RWPE1 (cell line): Measurements from ENCODE around the gene RBMS3.

Experiments
- CTCF ChIA-PET: fragments of 350-600 bp; sonication (Branson Sonifier 250); formaldehyde crosslinking; extraction: SDS; loops from one replicate; lab custom pipeline; 2021; lab: Yijun Ruan, JAX
- POLR2A ChIA-PET: fragments of 400-600 bp; formaldehyde crosslinking; extraction: SDS; loops from one replicate; lab custom pipeline; 2020; ENCODE audit warnings: antibody characterized with exemption; ENCODE audit not compliant: low non-redundant PET; lab: Yijun Ruan, JAX
- DNase-seq: peaks from one replicate; pipeline ENCODE4 v3.0.0; 2012; ENCODE audit warnings: low spot score
- H3K27ac ChIP-seq: fragments of 450-650 bp; 2 replicates; pipeline ENCODE4 v1.5.1; 2017
- CTCF ChIP-seq: fragments of 450-650 bp; conservative IDR thresholded peaks from 2 replicates; pipeline ENCODE4 v1.5.1; 2017; ENCODE audit warnings: low read depth, mild to moderate bottlenecking

Gene RBMS3

GRCh38 chr3:29409409-29409808 lies 128.5 kb downstream of the RBMS3 start:
- ChIA-PET CTCF (interaction anchor here (0.7 kb wide), 1 partner anchor 34 kb away, joined by 3 read pairs; no protein-coding TSS in a partner anchor), POLR2A (no interaction called here)
- no peak for DNase-seq
- H3K27ac ChIP-seq, result no peak overlapping the region
- no peak for TF ChIP-seq CTCF

- CTCF ChIA-PET, result no interaction called here
- H3K27ac ChIP-seq, result no peak overlapping the region
- POLR2A ChIA-PET, result no interaction called here
- DNase-seq, result no peak
- TF ChIP-seq CTCF, result no peak
Observed at GRCh38 chr3:29410220-29410619, 129.3 kb downstream of the RBMS3 start.

GRCh38 chr3:29410660-29411405 lies 130.0 kb downstream of the RBMS3 start:
- no peak for TF ChIP-seq CTCF
- DNase-seq, result no peak
- no peak overlapping the region for H3K27ac ChIP-seq
- POLR2A ChIA-PET, result no interaction called here
- CTCF ChIA-PET, result no interaction called here

- CTCF ChIA-PET, result no interaction called here
- DNase-seq, result no peak
- H3K27ac ChIP-seq, result no peak overlapping the region
- POLR2A ChIA-PET, result no interaction called here
- TF ChIP-seq CTCF, result no peak
Observed at GRCh38 chr3:29412110-29412509, 131.2 kb downstream of the RBMS3 start.

GRCh38 chr3:29414468-29415224 lies 133.8 kb downstream of the RBMS3 start:
- ChIA-PET POLR2A (no interaction called here), CTCF (no interaction called here)
- TF ChIP-seq CTCF, result no peak
- DNase-seq, result no peak
- no peak overlapping the region for H3K27ac ChIP-seq

- POLR2A ChIA-PET, result no interaction called here
- DNase-seq, result no peak
- TF ChIP-seq CTCF, result no peak
- CTCF ChIA-PET, result interaction anchor here (0.7 kb wide), 1 partner anchor 13 kb away, joined by 6 read pairs; no protein-coding TSS in a partner anchor
- no peak overlapping the region for H3K27ac ChIP-seq
Observed at GRCh38 chr3:29415482-29416223, 134.8 kb downstream of the RBMS3 start.
